IMR-90 (cell line): ENCODE data around the gene TMEM131. TPM values are rescaled to one million over a fixed set of nuclear protein-coding genes. Genes with fewer than 3 reads are reported as not detected.

Source experiments
- ATAC-seq: fragments of 200-7000 bp; cut with Tn5 transposase; 2 replicates; pipeline ENCODE4 v1.9.1; 2020; ENCODE audit warnings: low read depth, mild to moderate bottlenecking, moderate library complexity
- BruUV-seq: library from RNA; stranded (reverse); fragments of 400-500 nt; replicated peaks from 2 replicates; lab custom pipeline; 2021; lab: Mats Ljungman, UMichigan
- CTCF ChIA-PET: fragments of 300-600 bp; formaldehyde crosslinking; extraction: SDS; loops from one replicate; lab custom pipeline; 2021; ENCODE audit warnings: antibody characterized with exemption; lab: Yijun Ruan, JAX
- POLR2A ChIA-PET: fragments of 300-600 bp; sonication (Branson Sonifier 250); formaldehyde crosslinking; loops from one replicate; lab custom pipeline; 2022; ENCODE audit warnings: antibody characterized with exemption; ENCODE audit not compliant: unreplicated experiment; lab: Charles Lee
- DNase-seq: peaks from one replicate; pipeline ENCODE4 v3.0.0; 2013
- H2AFZ ChIP-seq: replicated peaks from 2 replicates; pipeline ENCODE3; 2013; ENCODE audit warnings: low read length, mild to moderate bottlenecking; ENCODE audit not compliant: poor library complexity
- H2AK5ac ChIP-seq: 2 replicates; pipeline ENCODE4 v1.6.1; 2013; ENCODE audit warnings: low read depth, low read length, inconsistent platforms
- H2AK9ac ChIP-seq: replicated peaks from 2 replicates; pipeline ENCODE3; 2013; ENCODE audit warnings: mild to moderate bottlenecking, low read depth, low read length, moderate library complexity; ENCODE audit not compliant: poor library complexity
- H2BK120ac ChIP-seq: 2 replicates; pipeline ENCODE4 v1.6.1; 2013; ENCODE audit warnings: low read depth, low read length, inconsistent platforms
- H2BK15ac ChIP-seq: 3 replicates; pipeline ENCODE4 v1.6.1; 2013; ENCODE audit warnings: low read depth, low read length, inconsistent platforms
- H2BK20ac ChIP-seq: 2 replicates; pipeline ENCODE4 v1.6.1; 2013; ENCODE audit warnings: low read depth, mild to moderate bottlenecking, inconsistent platforms, low read length, moderate library complexity
- H2BK5ac ChIP-seq: 2 replicates; pipeline ENCODE4 v1.6.1; 2013; ENCODE audit warnings: mild to moderate bottlenecking, low read depth, low read length, inconsistent platforms; ENCODE audit not compliant: poor library complexity, severe bottlenecking
- H3K14ac ChIP-seq: replicated peaks from 2 replicates; pipeline ENCODE4 v1.6.1; 2013; ENCODE audit warnings: low read depth, low read length, inconsistent platforms
- H3K18ac ChIP-seq: 2 replicates; pipeline ENCODE4 v1.6.1; 2013; ENCODE audit warnings: low read depth, low read length, control low read depth
- H3K23ac ChIP-seq: 2 replicates; pipeline ENCODE4 v1.6.1; 2013; ENCODE audit warnings: low read depth, low read length, inconsistent platforms
- H3K27ac ChIP-seq: 2 replicates; pipeline ENCODE4 v1.5.1; 2013; ENCODE audit warnings: mild to moderate bottlenecking, control low read depth, low read length; ENCODE audit not compliant: insufficient read depth
- H3K27me3 ChIP-seq: 2 replicates; pipeline ENCODE4 v1.6.1; 2013; ENCODE audit warnings: low read length; ENCODE audit not compliant: control insufficient read depth, insufficient read depth
- H3K36me3 ChIP-seq: 2 replicates; pipeline ENCODE4 v1.6.1; 2013; ENCODE audit warnings: low read length, mixed read lengths; ENCODE audit not compliant: control insufficient read depth, insufficient read depth
- H3K4ac ChIP-seq: 2 replicates; pipeline ENCODE4 v1.6.1; 2013; ENCODE audit warnings: low read depth, low read length, inconsistent platforms
- H3K4me1 ChIP-seq: 2 replicates; pipeline ENCODE4 v1.6.1; 2013; ENCODE audit warnings: low read length, mixed read lengths; ENCODE audit not compliant: control insufficient read depth, insufficient read depth
- H3K4me2 ChIP-seq: 2 replicates; pipeline ENCODE4 v1.6.1; 2013; ENCODE audit warnings: low read depth, mild to moderate bottlenecking, control low read depth, low read length, moderate library complexity
- H3K4me3 ChIP-seq: 2 replicates; pipeline ENCODE4 v1.5.1; 2013; ENCODE audit warnings: low read depth, mild to moderate bottlenecking, control low read depth, low read length, moderate library complexity; ENCODE audit not compliant: insufficient read depth
- H3K56ac ChIP-seq: 2 replicates; pipeline ENCODE4 v1.6.1; 2013; ENCODE audit warnings: low read length, inconsistent platforms; ENCODE audit not compliant: insufficient read depth; ENCODE audit errors: extremely low read depth
- H3K79me1 ChIP-seq, 2 experiments: 2 replicates each; pipeline ENCODE4 v1.6.1; 2013; ENCODE audit warnings: low read length in 2 of 2, inconsistent platforms in 1 of 2, low read depth in 1 of 2
- H3K9ac ChIP-seq: 2 replicates; pipeline ENCODE4 v1.6.1; 2013; ENCODE audit warnings: low read depth, low read length, control low read depth
- H3K9me1 ChIP-seq: 2 replicates; pipeline ENCODE4 v1.6.1; 2013; ENCODE audit warnings: low read length, inconsistent platforms; ENCODE audit not compliant: insufficient read depth
- H3K9me3 ChIP-seq: 2 replicates; pipeline ENCODE4 v1.6.1; 2013; ENCODE audit warnings: low read length; ENCODE audit not compliant: control insufficient read depth, insufficient read depth
- H4K20me1 ChIP-seq: 2 replicates; pipeline ENCODE4 v1.6.1; 2013; ENCODE audit warnings: low read length, inconsistent platforms; ENCODE audit not compliant: insufficient read depth
- H4K5ac ChIP-seq: 2 replicates; pipeline ENCODE4 v1.6.1; 2013; ENCODE audit warnings: mild to moderate bottlenecking, low read depth, low read length, control low read depth
- H4K8ac ChIP-seq, 2 experiments: 2 replicates each; pipeline ENCODE4 v1.6.1; 2013; ENCODE audit warnings: low read depth in 2 of 2, low read length in 2 of 2, control low read depth in 1 of 2, inconsistent platforms in 1 of 2
- H4K91ac ChIP-seq: 2 replicates; pipeline ENCODE4 v1.6.1; 2013; ENCODE audit warnings: low read depth, low read length, inconsistent platforms; ENCODE audit not compliant: insufficient read depth
- BHLHE40 ChIP-seq: fragments of 150-350 bp; IDR thresholded peaks from 2 replicates; pipeline ENCODE4 v1.6.1; 2016; ENCODE audit warnings: mild to moderate bottlenecking, low read depth, low read length
- CEBPB ChIP-seq: IDR thresholded peaks from 2 replicates; pipeline ENCODE4 v1.6.1; 2012; ENCODE audit warnings: low read depth, low read length, improper control_type of control experiment
- CHD1 ChIP-seq: IDR thresholded peaks from 2 replicates; pipeline ENCODE4 v1.6.1; 2012; ENCODE audit warnings: low read depth, low read length, improper control_type of control experiment
- ELK1 ChIP-seq: fragments of 150-350 bp; IDR thresholded peaks from 2 replicates; pipeline ENCODE4 v1.6.1; 2016; ENCODE audit warnings: low read depth, mild to moderate bottlenecking, low read length, moderate library complexity, borderline replicate concordance
- FOS ChIP-seq: fragments of 150-350 bp; IDR thresholded peaks from 2 replicates; pipeline ENCODE4 v1.6.1; 2016; ENCODE audit warnings: low read depth, low read length
- MAFK ChIP-seq: IDR thresholded peaks from 2 replicates; pipeline ENCODE4 v1.6.1; 2012; ENCODE audit warnings: low read depth, low read length, improper control_type of control experiment
- MAZ ChIP-seq: IDR thresholded peaks from 2 replicates; pipeline ENCODE4 v1.6.1; 2012; ENCODE audit warnings: low read depth, mild to moderate bottlenecking, low read length, improper control_type of control experiment, moderate library complexity, borderline replicate concordance
- MXI1 ChIP-seq: IDR thresholded peaks from 2 replicates; pipeline ENCODE4 v1.6.1; 2012; ENCODE audit warnings: low read depth, mild to moderate bottlenecking, low read length, moderate library complexity, borderline replicate concordance
- NFE2L2 ChIP-seq: fragments of 150-350 bp; IDR thresholded peaks from 2 replicates; pipeline ENCODE4 v1.6.1; 2016; ENCODE audit warnings: low read depth, mild to moderate bottlenecking, low read length
- POLR2A ChIP-seq: IDR thresholded peaks from 2 replicates; pipeline ENCODE4 v1.6.1; 2012; ENCODE audit warnings: mild to moderate bottlenecking, low read depth, low read length
- RAD21 ChIP-seq: IDR thresholded peaks from 2 replicates; pipeline ENCODE4 v1.6.1; 2012; ENCODE audit warnings: low read length, improper control_type of control experiment
- RFX5 ChIP-seq: IDR thresholded peaks from 2 replicates; pipeline ENCODE4 v1.8.0; 2012; ENCODE audit warnings: low read depth, mild to moderate bottlenecking, low read length, moderate library complexity
- SMC3 ChIP-seq: fragments of 150-350 bp; IDR thresholded peaks from 2 replicates; pipeline ENCODE4 v1.6.1; 2016; ENCODE audit warnings: low read depth, mild to moderate bottlenecking, antibody characterized with exemption, low read length, moderate library complexity
- dilution Hi-C: fragments of 300-500 bp; cut with HindIII; formaldehyde crosslinking; loops from one replicate; pipeline ENCODE4 v1.14.3; 2018; ENCODE audit warnings: low sequenced_read_pairs; ENCODE audit not compliant: unreplicated experiment
- in situ Hi-C: fragments of 300-500 bp; cut with MboI; formaldehyde crosslinking; loops from 3 replicates; pipeline ENCODE4 v1.14.3; 2019; ENCODE audit warnings: low sequenced_read_pairs, inconsistent platforms, mixed read lengths
- intact Hi-C: fragments of 100-400 bp; cut with micrococcal nuclease; formaldehyde crosslinking; loops from 2 replicates; pipeline ENCODE4 v1.10.0; 2022
- polyA plus RNA-seq, 3 experiments: library from polyadenylated mRNA; depleted of rRNA; stranded (reverse); fragments of >200 nt; gene quantifications; 2 replicates each; pipeline ENCODE4 v1.2.3, GENCODE V29; 2012; ENCODE audit warnings: low replicate concordance in 1 of 3
- total RNA-seq: library from RNA; depleted of rRNA; stranded (reverse); fragments of >200 nt; gene quantifications from 2 replicates; pipeline ENCODE4 v1.2.3, GENCODE V29; 2012
- TF ChIP-seq, protein P1 (sequence below): conservative IDR thresholded peaks from 2 replicates; pipeline ENCODE4 v1.5.1; 2012; ENCODE audit warnings: mild to moderate bottlenecking, low read depth, low read length, improper control_type of control experiment
- TF ChIP-seq, protein P2 (sequence below): fragments of 150-350 bp; IDR thresholded peaks from 2 replicates; pipeline ENCODE4 v1.6.1; 2017; ENCODE audit warnings: mild to moderate bottlenecking, antibody characterized with exemption, low read length, low read depth

Gene TMEM131
- total and polyA plus RNA-seq, 2 of the 4 experiments (the other 2 are of a cell fraction): 13.3 to 14.0 TPM

- Histone ChIP-seq H2BK5ac (no peak overlapping the region), H3K9me3 (peaks cover 6% of the 10 kb centered on the region; the same call in 1 of the 2 replicates), H3K9me1 (no peaks in the 10 kb centered on the region), H4K8ac (no peak overlapping the region), H3K27ac (no peak overlapping the region), H3K14ac (no peak overlapping the region), H3K4me2 (no peak overlapping the region), H2BK15ac (no peak overlapping the region), H3K4me3 (no peak overlapping the region), H4K91ac (no peak overlapping the region), H2AFZ (no peak overlapping the region), H4K5ac (no peak overlapping the region), H3K56ac (no peak overlapping the region), H2AK9ac (no peak overlapping the region), H3K4ac (no peak overlapping the region), H3K27me3 (no peaks in the 10 kb centered on the region), H3K36me3 (peaks cover 13% of the 10 kb centered on the region), H3K79me1 (peaks cover 5 to 15% of the 10 kb centered on the region in 2 experiments; a peak in 3 of 4 replicates), H2AK5ac (no peak overlapping the region), H2BK120ac (no peak overlapping the region), H3K18ac (no peak overlapping the region), H3K4me1 (no peaks in the 10 kb centered on the region), H3K23ac (no peak overlapping the region), H3K9ac (no peak overlapping the region), H4K20me1 (no peaks in the 10 kb centered on the region), H2BK20ac (no peak overlapping the region)
- CTCF ChIA-PET: no interaction called here
- dilution Hi-C loops (no loop called here), in situ Hi-C loops (no loop called here), intact Hi-C loops (no loop called here)
- no peak for TF ChIP-seq RFX5
- no peak for TF ChIP-seq CHD1
- TF ChIP-seq, protein P1, sequence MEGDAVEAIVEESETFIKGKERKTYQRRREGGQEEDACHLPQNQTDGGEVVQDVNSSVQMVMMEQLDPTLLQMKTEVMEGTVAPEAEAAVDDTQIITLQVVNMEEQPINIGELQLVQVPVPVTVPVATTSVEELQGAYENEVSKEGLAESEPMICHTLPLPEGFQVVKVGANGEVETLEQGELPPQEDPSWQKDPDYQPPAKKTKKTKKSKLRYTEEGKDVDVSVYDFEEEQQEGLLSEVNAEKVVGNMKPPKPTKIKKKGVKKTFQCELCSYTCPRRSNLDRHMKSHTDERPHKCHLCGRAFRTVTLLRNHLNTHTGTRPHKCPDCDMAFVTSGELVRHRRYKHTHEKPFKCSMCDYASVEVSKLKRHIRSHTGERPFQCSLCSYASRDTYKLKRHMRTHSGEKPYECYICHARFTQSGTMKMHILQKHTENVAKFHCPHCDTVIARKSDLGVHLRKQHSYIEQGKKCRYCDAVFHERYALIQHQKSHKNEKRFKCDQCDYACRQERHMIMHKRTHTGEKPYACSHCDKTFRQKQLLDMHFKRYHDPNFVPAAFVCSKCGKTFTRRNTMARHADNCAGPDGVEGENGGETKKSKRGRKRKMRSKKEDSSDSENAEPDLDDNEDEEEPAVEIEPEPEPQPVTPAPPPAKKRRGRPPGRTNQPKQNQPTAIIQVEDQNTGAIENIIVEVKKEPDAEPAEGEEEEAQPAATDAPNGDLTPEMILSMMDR: no peak
- TF ChIP-seq MAFK: no peak
- no peak for TF ChIP-seq MXI1
- TF ChIP-seq ELK1: no peak
- TF ChIP-seq, protein P2, sequence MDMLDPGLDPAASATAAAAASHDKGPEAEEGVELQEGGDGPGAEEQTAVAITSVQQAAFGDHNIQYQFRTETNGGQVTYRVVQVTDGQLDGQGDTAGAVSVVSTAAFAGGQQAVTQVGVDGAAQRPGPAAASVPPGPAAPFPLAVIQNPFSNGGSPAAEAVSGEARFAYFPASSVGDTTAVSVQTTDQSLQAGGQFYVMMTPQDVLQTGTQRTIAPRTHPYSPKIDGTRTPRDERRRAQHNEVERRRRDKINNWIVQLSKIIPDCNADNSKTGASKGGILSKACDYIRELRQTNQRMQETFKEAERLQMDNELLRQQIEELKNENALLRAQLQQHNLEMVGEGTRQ: no peak
- TF ChIP-seq FOS: no peak
- no peak for TF ChIP-seq MAZ
- TF ChIP-seq RAD21: no peak
- no peak for TF ChIP-seq POLR2A
- no peak for TF ChIP-seq BHLHE40
- no peak for TF ChIP-seq CEBPB
- no peak for TF ChIP-seq NFE2L2
- no peak for TF ChIP-seq SMC3
- POLR2A ChIA-PET: no interaction called here
- DNase-seq (no peak), ATAC-seq (no peak)
- no TSS peak for BruUV-seq
These were observed 109.9 kb downstream of the TMEM131 start for GRCh38 chr2:97885841-97886240.
